Thyroid gland (tissue), 4 donors: ENCODE data around the gene PLCB4.

ENCODE experiments used
- POLR2A ChIP-seq, 2 donors: fragments of 450-650 bp; IDR thresholded peaks; one replicate each; pipeline ENCODE4 v1.6.1; 2017; ENCODE audit warnings: antibody characterized with exemption in 2 of 2, mild to moderate bottlenecking in 2 of 2, moderate library complexity in 1 of 2
- TF ChIP-seq, protein P1 (sequence below), 6 experiments: fragments of 200-600 bp in 3 of 6; fragments of 450-650 bp in 3 of 6; sonication (generic) in 3 of 6; IDR thresholded peaks; one replicate each; pipeline ENCODE4 v1.5.1; 2016 to 2019; ENCODE audit warnings: antibody characterized with exemption in 6 of 6, mild to moderate bottlenecking in 2 of 6, inconsistent platforms in 1 of 6, moderate library complexity in 1 of 6

DNA sequence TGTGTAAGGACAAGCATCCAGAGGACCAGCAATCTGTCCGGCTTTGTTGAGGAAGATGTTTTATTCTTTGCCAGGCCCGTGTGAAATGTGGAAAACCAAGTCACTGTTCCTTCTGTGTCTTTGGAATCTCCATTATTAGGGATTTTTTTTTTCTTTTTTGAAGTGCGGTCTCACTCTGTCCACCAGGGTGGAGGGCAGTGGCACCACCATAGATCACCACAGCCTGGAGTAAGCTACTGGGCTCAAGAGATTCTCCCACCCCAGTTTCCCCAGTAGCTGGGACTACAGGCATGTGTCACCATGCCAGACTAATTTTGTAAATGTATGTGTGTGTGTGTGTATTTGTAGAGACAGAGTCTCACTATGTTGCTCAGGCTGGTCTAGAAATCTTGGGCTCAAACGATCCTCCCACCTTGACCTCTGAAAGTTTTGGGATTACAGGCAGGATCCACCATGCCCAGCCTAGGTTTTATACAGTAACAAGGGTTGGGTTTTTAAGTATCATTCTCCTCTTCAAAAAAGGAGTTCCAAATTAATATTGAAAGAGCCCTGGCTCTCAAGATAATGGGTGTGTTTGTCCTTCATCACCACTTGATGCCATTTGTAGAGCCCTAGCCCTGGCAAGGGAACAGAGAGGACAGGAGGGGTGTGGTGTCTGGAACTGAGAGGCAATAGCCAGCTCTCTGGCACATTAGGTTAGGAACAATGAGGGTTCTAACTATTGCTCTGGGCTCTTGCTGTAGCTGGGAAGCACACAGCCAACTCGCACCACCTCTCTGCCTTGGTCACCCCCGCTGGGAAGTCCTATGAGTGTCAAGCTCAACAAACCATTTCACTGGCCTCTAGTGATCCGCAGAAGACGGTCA lies 448.6 kb downstream of the PLCB4 start:
- TF ChIP-seq, protein P1, sequence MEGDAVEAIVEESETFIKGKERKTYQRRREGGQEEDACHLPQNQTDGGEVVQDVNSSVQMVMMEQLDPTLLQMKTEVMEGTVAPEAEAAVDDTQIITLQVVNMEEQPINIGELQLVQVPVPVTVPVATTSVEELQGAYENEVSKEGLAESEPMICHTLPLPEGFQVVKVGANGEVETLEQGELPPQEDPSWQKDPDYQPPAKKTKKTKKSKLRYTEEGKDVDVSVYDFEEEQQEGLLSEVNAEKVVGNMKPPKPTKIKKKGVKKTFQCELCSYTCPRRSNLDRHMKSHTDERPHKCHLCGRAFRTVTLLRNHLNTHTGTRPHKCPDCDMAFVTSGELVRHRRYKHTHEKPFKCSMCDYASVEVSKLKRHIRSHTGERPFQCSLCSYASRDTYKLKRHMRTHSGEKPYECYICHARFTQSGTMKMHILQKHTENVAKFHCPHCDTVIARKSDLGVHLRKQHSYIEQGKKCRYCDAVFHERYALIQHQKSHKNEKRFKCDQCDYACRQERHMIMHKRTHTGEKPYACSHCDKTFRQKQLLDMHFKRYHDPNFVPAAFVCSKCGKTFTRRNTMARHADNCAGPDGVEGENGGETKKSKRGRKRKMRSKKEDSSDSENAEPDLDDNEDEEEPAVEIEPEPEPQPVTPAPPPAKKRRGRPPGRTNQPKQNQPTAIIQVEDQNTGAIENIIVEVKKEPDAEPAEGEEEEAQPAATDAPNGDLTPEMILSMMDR (IDR thresholded peaks at IDR 0.05): no peak
- TF ChIP-seq POLR2A (IDR thresholded peaks at IDR 0.05): no peak
